Cardiac fibroblast (primary cell): ENCODE measurements around the gene LONRF2.
A peak's percentile ranks its signal among the peaks of the same experiment; 100 is the strongest.

Source experiments
- DNase-seq, 2 donors: peaks; one replicate each; pipeline versions ENCODE4 v3.0.0 to v3.0.0-alpha.2; 2010; ENCODE audit warnings: low read depth in 2 of 2
- H3K4me3 ChIP-seq, 2 donors: replicated peaks in 1 of 2; 1 replicate in 1 of 2; 2 replicates in 1 of 2; pipeline ENCODE4 v1.5.1; 2011; ENCODE audit warnings: low read depth in 2 of 2, low read length in 2 of 2, mild to moderate bottlenecking in 2 of 2, moderate library complexity in 1 of 2
- TF ChIP-seq, protein P1 (sequence below): IDR thresholded peaks from one replicate; pipeline ENCODE4 v1.5.1; 2011; ENCODE audit warnings: low read depth, mild to moderate bottlenecking, low read length, inconsistent platforms

LONRF2 gene

DNA sequence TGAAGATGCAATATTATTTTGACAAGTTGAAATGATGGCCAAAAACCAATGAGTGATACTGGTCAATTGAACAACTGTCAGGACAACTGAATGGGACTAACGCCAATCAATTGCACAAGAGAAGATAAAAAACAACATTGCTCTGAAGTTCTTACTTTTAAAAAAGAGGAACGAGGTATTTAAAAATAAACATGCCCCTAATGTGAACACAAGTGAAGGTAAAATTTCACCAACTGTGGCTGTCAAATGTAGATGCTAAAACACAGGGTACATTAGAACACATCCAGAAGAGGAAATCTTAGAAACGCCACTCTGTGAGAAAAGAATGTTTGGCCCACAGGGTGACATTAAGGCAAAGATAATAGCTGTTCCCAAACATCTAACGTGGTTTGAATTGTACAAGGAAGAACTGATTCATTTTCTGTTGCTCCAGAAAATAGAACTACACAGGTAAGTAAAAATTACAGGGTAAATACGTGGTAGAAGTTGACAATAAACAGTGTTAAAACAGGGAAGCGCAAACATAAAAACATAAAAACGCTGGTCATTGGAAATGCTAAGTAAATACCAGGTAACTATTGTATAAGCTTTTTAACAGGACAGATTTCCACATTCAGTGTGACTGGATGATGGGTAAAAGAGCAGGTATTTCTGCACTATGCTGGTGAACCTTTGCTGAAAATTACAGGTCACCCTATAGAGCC is 20.3 kb downstream of the LONRF2 start:
- TF ChIP-seq, protein P1, sequence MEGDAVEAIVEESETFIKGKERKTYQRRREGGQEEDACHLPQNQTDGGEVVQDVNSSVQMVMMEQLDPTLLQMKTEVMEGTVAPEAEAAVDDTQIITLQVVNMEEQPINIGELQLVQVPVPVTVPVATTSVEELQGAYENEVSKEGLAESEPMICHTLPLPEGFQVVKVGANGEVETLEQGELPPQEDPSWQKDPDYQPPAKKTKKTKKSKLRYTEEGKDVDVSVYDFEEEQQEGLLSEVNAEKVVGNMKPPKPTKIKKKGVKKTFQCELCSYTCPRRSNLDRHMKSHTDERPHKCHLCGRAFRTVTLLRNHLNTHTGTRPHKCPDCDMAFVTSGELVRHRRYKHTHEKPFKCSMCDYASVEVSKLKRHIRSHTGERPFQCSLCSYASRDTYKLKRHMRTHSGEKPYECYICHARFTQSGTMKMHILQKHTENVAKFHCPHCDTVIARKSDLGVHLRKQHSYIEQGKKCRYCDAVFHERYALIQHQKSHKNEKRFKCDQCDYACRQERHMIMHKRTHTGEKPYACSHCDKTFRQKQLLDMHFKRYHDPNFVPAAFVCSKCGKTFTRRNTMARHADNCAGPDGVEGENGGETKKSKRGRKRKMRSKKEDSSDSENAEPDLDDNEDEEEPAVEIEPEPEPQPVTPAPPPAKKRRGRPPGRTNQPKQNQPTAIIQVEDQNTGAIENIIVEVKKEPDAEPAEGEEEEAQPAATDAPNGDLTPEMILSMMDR, result no peak

DNA sequence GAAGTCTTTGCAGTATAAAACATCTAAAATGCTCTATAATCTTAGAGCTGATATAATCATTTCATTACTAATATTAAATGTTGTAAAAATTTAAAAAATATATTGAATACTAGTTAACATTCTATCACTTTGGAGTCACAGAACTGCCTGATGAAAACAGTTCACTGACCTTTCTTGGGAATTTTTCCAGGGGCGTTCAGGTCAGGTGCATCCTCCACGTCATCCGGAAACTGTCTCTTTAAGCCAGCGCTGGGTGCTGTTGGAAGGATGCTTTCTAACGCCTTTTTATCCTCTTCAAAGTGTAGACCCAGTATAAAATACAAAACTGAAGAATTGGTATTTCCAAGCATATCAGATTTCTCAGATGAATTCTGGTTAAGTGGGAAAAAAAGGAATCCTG is 22.8 kb downstream of the LONRF2 start:
- H3K4me3 ChIP-seq, result no peak overlapping the region
- DNase-seq, result no peak
- TF ChIP-seq, protein P1, result no peak

More for the DNA sequence above, 20.3 kb downstream of the LONRF2 start:
- H3K4me3 ChIP-seq, result no peak overlapping the region
- no peak for DNase-seq

DNA sequence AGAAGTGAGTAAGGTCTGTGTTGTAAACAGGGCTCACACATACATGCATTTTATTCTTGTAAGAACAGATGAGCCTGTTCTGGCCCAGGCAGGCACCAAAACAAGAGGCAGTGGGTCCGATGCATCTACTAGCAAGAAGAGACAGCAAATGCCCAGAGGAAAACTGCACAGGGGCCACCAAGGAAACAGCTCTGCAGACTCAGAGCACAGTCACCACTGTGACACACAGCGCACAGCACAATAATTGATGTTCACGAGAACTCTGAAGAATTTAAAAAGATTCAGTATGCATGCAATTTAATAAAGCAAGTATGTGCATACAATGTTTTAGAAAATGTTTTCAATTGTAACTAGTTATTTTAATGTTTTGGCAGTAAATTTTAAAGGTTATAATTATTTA is 24.8 kb downstream of the LONRF2 start:
- TF ChIP-seq, protein P1, result no peak
- H3K4me3 ChIP-seq, result no peak overlapping the region
- DNase-seq, result no peak

- no peak for DNase-seq
Observed at GRCh38 chr2:100294162-100294497, 28.2 kb downstream of the LONRF2 start.

DNA sequence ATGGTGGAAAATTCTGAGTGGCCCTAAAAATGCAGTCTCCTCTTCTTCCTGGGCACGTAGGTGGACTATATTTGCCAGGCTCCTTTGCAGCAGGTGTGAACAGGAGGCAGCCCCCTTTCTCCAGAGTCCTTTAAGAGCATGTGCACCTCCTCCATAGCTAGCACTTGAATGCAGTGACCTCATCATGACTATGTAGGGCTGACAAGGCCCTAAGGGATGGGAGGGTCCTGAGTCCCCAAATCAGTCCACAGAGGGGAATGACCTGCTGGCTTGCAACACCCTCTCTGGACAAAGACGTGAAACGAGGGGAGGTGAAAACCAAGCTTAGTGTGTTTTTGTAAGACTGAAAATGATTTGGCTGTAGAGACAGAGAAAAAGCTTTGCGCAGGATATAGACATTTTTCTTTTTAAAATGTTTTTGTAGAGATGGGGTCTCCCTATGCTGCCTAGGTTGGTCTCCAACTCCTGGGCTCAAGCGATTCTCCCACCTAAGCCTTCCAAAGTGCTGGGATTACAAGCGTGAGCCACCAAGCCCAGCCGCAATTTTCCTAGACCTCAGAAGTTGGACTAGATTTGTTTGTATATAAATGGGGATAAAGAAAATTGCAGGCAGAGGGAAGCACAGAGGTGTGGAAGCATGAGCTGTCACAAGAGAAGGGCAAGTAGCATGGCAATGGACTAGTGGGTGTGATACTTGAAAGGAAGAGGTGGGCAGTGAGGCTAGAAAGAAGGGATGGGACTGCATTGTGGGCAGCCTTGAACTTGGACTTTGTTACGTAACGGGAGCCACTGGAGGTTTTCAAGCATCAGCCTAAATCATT is 28.8 kb downstream of the LONRF2 start:
- H3K4me3 ChIP-seq, result no peak overlapping the region
- TF ChIP-seq, protein P1, result no peak
- no peak for DNase-seq

More at GRCh38 chr2:100294162-100294497, 28.2 kb downstream of the LONRF2 start:
- TF ChIP-seq, protein P1, result no peak
- no peak overlapping the region for H3K4me3 ChIP-seq

GRCh38 chr2:100292022-100292580 is 30.2 kb downstream of the LONRF2 start:
- peak; percentile 72 to 91 for DNase-seq
- no peak overlapping the region for H3K4me3 ChIP-seq
- TF ChIP-seq, protein P1, result no peak
